Testis (tissue), 3 donors: ENCODE measurements around the gene PINK1. TPM values are rescaled to one million over a fixed set of nuclear protein-coding genes. Genes with fewer than 3 reads are reported as not detected.

Source experiments
- DNase-seq: peaks from one replicate; pipeline ENCODE4 v3.0.0-alpha.2; 2019
- H3K27ac ChIP-seq, 2 donors: fragments of 200-600 bp; sonication (generic); one replicate each; pipeline ENCODE4 v1.5.1; 2019
- H3K27me3 ChIP-seq: fragments of 200-600 bp; sonication (generic); one replicate; pipeline ENCODE4 v1.5.1; 2019
- H3K36me3 ChIP-seq: fragments of 200-600 bp; sonication (generic); one replicate; pipeline ENCODE4 v1.5.1; 2017; ENCODE audit warnings: low read depth; ENCODE audit errors: missing control alignments
- H3K4me1 ChIP-seq: fragments of 200-600 bp; sonication (generic); one replicate; pipeline ENCODE4 v1.5.1; 2019
- H3K4me3 ChIP-seq, 2 donors: fragments of 200-600 bp; sonication (generic); one replicate each; pipeline ENCODE4 v1.5.1; 2017 to 2019
- H3K9me3 ChIP-seq: fragments of 200-600 bp; sonication (generic); one replicate; pipeline ENCODE4 v1.5.1; 2017
- POLR2A ChIP-seq: fragments of 450-650 bp; IDR thresholded peaks from one replicate; pipeline ENCODE4 v1.6.1; 2017; ENCODE audit warnings: antibody characterized with exemption, mild to moderate bottlenecking, moderate library complexity
- WGBS, 2 donors: methylation state at CpG; one replicate each; pipeline ENCODE4 v1.1.5; 2018; 5-methylcytosine and 5-hydroxymethylcytosine counted together
- intact Hi-C: fragments of 100-400 bp; cut with DNase I; formaldehyde crosslinking; loops from one replicate; pipeline ENCODE4 v1.15.1; 2023; ENCODE audit warnings: low total_unique reads
- polyA plus RNA-seq: library from polyadenylated mRNA; stranded (reverse); fragments of 350-450 nt; fragmentation: Illumina TruSeq; extraction: RNeasy Lipid Tissue Mini Kit (QIAGEN cat#74804); gene quantifications from one replicate; pipeline ENCODE4 v1.2.3, GENCODE V29; 2014; ENCODE audit warnings: low read depth, low replicate concordance; ENCODE audit not compliant: insufficient read depth
- total RNA-seq, 2 donors: library from RNA; depleted of rRNA; stranded (reverse); fragments of >200 nt; gene quantifications; one replicate each; pipeline ENCODE4 v1.2.3, GENCODE V29; 2016
- TF ChIP-seq, protein P1 (sequence below), 3 experiments: fragments of 450-650 bp in 2 of 3; fragments of 200-600 bp in 1 of 3; sonication (generic) in 1 of 3; IDR thresholded peaks; one replicate each; pipeline ENCODE4 v1.5.1; 2016 to 2019; ENCODE audit warnings: antibody characterized with exemption in 3 of 3, mild to moderate bottlenecking in 2 of 3, moderate library complexity in 1 of 3

Gene PINK1
- total and polyA plus RNA-seq, 3 donors from 2014 or later, result 157 to 340 (median 168) TPM

DNA sequence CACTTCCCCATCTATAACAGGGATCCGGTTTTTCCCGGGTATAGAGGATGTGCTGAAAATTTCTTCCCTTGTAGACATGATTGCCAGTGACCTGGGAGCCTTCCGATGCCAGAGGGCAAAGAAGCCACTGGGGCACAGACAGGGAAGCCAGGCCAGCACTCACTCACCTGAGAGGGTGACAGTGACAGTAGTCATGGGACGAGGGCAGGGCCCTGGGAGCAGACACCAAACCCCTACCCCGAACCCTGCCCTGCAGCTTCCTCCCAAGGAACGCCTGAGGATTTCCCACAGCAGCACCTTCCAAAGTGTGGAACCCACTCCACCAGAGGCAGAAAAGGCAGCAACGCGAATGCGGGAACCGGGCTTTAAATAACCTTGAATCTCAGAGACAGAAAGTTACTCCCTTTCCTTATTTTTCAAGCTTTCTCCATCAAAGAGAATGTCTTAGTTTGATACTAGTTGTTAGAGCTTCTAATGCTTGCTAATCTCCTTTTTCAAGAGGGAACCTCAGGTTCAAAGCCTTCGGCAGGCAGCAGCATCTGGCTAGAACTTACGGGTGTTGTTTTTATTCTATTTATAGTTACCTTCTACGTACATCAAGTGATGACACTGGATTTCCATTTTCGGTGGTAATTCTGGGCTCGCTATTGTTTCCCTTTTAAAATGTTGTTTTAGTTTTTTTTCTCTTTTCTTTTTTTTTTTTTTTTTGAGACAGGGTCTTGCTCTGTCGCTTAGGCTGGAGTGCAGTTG, 25.1 kb downstream of the PINK1 start:
- Histone ChIP-seq H3K4me1 (peaks cover 22% of the 10 kb centered on the region), H3K4me3 (no peak overlapping the region), H3K36me3 (no peaks in the 10 kb centered on the region), H3K27ac (peak overlapping the region; percentile 40 to 42), H3K9me3 (no peaks in the 10 kb centered on the region), H3K27me3 (no peaks in the 10 kb centered on the region)
- TF ChIP-seq, protein P1, sequence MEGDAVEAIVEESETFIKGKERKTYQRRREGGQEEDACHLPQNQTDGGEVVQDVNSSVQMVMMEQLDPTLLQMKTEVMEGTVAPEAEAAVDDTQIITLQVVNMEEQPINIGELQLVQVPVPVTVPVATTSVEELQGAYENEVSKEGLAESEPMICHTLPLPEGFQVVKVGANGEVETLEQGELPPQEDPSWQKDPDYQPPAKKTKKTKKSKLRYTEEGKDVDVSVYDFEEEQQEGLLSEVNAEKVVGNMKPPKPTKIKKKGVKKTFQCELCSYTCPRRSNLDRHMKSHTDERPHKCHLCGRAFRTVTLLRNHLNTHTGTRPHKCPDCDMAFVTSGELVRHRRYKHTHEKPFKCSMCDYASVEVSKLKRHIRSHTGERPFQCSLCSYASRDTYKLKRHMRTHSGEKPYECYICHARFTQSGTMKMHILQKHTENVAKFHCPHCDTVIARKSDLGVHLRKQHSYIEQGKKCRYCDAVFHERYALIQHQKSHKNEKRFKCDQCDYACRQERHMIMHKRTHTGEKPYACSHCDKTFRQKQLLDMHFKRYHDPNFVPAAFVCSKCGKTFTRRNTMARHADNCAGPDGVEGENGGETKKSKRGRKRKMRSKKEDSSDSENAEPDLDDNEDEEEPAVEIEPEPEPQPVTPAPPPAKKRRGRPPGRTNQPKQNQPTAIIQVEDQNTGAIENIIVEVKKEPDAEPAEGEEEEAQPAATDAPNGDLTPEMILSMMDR (IDR thresholded peaks at IDR 0.05), result no peak
- TF ChIP-seq POLR2A, result no peak
- WGBS, 2 donors, result 65 to 69% methylated on average over 15 to 16 of the region's 16 CpGs
- intact Hi-C loops, result no loop called here
- DNase-seq, result no peak

DNA sequence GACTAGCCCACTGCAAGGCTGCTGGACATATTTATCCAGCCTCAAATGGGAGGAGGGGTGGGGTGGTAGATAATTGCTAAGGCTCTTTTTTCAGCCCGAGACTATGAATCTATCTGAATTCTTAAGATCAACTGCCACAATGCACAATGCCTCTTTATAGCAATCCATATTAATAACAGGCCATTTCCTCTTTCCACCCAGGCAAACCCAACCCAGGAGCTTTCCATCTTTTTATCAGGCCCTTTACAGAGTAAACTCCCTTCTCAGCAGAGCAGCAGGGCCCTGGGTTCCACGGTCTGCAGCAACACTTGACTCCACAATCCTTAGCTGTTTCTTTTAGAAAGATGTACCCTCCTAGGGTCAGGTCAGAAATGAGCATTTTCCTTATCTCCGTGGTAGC, 27.1 kb downstream of the PINK1 start:
- TF ChIP-seq, protein P1 (IDR thresholded peaks at IDR 0.05), result no peak
- TF ChIP-seq POLR2A, result no peak
- no peak for DNase-seq
- peak overlapping the region; percentile 64 to 91 for H3K4me3 ChIP-seq
- intact Hi-C loops, result no loop called here
- 11 to 14% methylated on average over 3 of the region's 3 CpGs for WGBS, 2 donors
- no peaks in the 10 kb centered on the region for H3K9me3 ChIP-seq
- H3K4me1 ChIP-seq, result peaks cover 15% of the 10 kb centered on the region
- H3K27me3 ChIP-seq, result no peaks in the 10 kb centered on the region
- no peaks in the 10 kb centered on the region for H3K36me3 ChIP-seq
- no peak overlapping the region for H3K27ac ChIP-seq

DNA sequence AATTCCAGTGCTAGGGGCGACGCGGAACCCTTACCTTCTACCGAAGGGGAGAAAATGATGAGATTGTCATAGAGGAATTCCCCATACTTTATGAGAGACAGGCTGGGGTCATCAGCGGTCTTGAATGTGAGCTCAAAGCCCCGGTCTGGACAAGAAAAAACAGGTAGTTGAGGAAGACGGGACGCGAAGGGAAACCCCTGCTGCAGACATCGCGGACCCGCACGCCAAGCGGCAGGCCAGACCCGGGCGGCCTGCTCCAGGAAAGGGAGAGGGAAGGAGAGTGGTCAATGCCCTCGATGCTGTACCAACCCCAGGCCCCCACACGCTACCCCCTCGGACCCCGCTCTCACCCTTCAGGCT, 27.6 kb downstream of the PINK1 start:
- Histone ChIP-seq H3K36me3 (no peaks in the 10 kb centered on the region), H3K27ac (peak overlapping the region; percentile 46 to 89), H3K9me3 (no peaks in the 10 kb centered on the region), H3K4me3 (peak overlapping the region; percentile 64 to 91), H3K27me3 (no peaks in the 10 kb centered on the region), H3K4me1 (peaks cover 15% of the 10 kb centered on the region)
- TF ChIP-seq, protein P1 (IDR thresholded peaks at IDR 0.05), result no peak
- no peak for TF ChIP-seq POLR2A
- DNase-seq, result no peak
- WGBS, 2 donors, result 0 to 1% methylated on average over 18 to 20 of the region's 20 CpGs
- intact Hi-C loops, result no loop called here

DNA sequence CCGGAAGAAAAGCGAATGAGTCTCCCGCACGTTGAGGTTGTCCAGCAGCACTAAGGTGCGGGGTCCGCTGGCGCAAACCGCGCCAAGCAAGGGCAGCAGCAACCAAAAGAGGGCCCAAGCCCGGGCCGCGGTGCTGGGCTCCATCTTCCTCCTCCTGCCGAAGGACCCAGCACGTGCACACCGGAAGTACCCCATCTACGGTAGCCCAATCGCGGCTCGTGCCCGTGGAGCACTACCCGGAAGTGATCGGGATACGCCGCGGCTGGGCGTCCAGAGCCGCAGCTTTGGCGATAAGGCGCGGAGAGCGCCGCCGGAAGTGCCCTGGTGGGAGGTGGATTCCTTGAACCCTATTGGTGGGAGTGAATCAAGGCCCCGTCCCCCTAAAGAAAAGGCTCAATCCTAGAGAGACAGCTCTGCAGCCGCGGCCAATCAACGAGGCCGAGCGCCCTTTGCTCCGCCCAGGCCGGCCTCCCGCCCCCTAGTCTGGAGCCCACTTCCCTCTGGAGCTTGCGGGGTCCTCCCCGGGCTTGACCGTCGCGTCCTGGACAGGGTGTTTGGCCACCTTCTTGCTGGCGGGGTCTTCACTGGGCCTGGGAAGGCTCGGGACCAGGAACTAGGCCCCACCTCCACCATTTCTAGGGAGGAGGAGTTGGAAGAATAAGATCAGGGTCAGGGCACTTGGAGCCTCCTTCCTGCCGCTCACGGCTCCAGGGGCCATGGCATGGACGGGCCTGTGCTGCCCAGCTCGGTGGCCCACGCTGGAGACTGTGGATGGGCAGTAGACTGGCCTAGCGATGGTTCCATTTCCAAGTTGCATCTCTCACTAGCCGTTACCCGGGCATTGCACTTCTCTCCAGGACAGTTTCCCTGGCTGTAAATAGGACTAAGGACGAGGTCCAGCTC, 28.2 kb downstream of the PINK1 start, which contains the start of gene DDOST:
Gene DDOST (minus strand): TSS at position 163 of the 903 bp plus-strand sequence. CDS start 19 bp downstream, at position 144.
- H3K4me3 ChIP-seq, result peak within 1 kb of the TSS; percentile 64 to 91
- H3K36me3 ChIP-seq, result no peaks in the 10 kb centered on the region
- 0 to 1% methylated on average over 20 to 48 of the region's 58 CpGs for WGBS, 2 donors
- DNase-seq, result peak; percentile 97
- no peaks in the 10 kb centered on the region for H3K9me3 ChIP-seq
- intact Hi-C loops, result no loop called here
- no peaks in the 10 kb centered on the region for H3K27me3 ChIP-seq
- peak within 1 kb of the TSS; percentile 74 to 89 for H3K27ac ChIP-seq
- TF ChIP-seq POLR2A, result no peak
- TF ChIP-seq, protein P1 (IDR thresholded peaks at IDR 0.05), result peak; percentile 17 to 45 (median 36)
- peaks cover 15% of the 10 kb centered on the region for H3K4me1 ChIP-seq
